ENCODE results near the gene SUPT3H. TPM values are rescaled to one million over a fixed set of nuclear protein-coding genes. Genes with fewer than 3 reads are reported as not detected.

SUPT3H gene
- total RNA-seq, 4 donors from 2014 or later = 6.0 to 9.0 (median 6.2) TPM

- TF ChIP-seq CTCF (IDR thresholded peaks at IDR 0.05; ENCODE audit: low read depth) = no peak
These were observed 325.4 kb downstream of the SUPT3H start for GRCh38 chr6:45052325-45052724.

GRCh38 chr6:45049188-45049843 lies 328.4 kb downstream of the SUPT3H start:
- no peak for TF ChIP-seq CTCF (IDR thresholded peaks at IDR 0.05; ENCODE audit: low read depth)

- no peak for TF ChIP-seq CTCF (IDR thresholded peaks at IDR 0.05; ENCODE audit: low read depth)
These were observed 330.2 kb downstream of the SUPT3H start for GRCh38 chr6:45047573-45047972.

GRCh38 chr6:45045253-45045601 lies 332.5 kb downstream of the SUPT3H start:
- TF ChIP-seq CTCF (IDR thresholded peaks at IDR 0.05; ENCODE audit: low read depth) = no peak

GRCh38 chr6:45044510-45045252 lies 333.1 kb downstream of the SUPT3H start:
- TF ChIP-seq CTCF (IDR thresholded peaks at IDR 0.05; ENCODE audit: low read depth) = no peak

GRCh38 chr6:45044086-45044485 lies 333.6 kb downstream of the SUPT3H start:
- TF ChIP-seq CTCF (IDR thresholded peaks at IDR 0.05; ENCODE audit: low read depth) = no peak

- no peak for TF ChIP-seq CTCF (IDR thresholded peaks at IDR 0.05; ENCODE audit: low read depth)
These were observed 339.5 kb downstream of the SUPT3H start for GRCh38 chr6:45038226-45038625.
